K562 (cell line): ENCODE data around the gene IKBKG. TPM values are rescaled to one million over a fixed set of nuclear protein-coding genes. Genes with fewer than 3 reads are reported as not detected.

ENCODE experiments used
- AFF1 ChIP-seq, 2 experiments: fragments of 450-650 bp; IDR thresholded peaks; 2 replicates each; pipeline ENCODE4 v1.6.1; 2018; ENCODE audit warnings: mild to moderate bottlenecking in 2 of 2, low read depth in 1 of 2; ENCODE audit not compliant: partially characterized antibody in 2 of 2
- ATF6 ChIP-seq: sonication (generic); formaldehyde crosslinking; IDR thresholded peaks from 2 replicates; pipeline ENCODE4 v1.4.0; 2020; ENCODE audit warnings: mild to moderate bottlenecking, missing genetic modification reagents
- CCNT2 ChIP-seq: IDR thresholded peaks from 2 replicates; pipeline ENCODE4 v1.6.1; 2011; ENCODE audit warnings: borderline replicate concordance, low read depth, mild to moderate bottlenecking, moderate library complexity, mixed read lengths, low read length; ENCODE audit not compliant: insufficient read length; ENCODE audit errors: extremely low read depth
- CREB1 ChIP-seq, 2 experiments: sonication (generic) in 1 of 2; formaldehyde crosslinking in 1 of 2; IDR thresholded peaks; 2 replicates each; pipeline versions ENCODE4 v1.6.1 to v1.8.0; 2012 to 2022; ENCODE audit warnings: inconsistent platforms in 1 of 2, mild to moderate bottlenecking in 1 of 2, missing genetic modification reagents in 1 of 2, moderate library complexity in 1 of 2
- EGR1 ChIP-seq: fragments of 450-650 bp; conservative IDR thresholded peaks from 2 replicates; pipeline ENCODE4 v1.6.1; 2017; ENCODE audit warnings: mild to moderate bottlenecking
- HCFC1 ChIP-seq: IDR thresholded peaks from 2 replicates; pipeline ENCODE4 v1.6.1; 2012; ENCODE audit warnings: low read depth, low read length, improper control_type of control experiment
- KLF13 ChIP-seq: fragments of 450-650 bp; IDR thresholded peaks from 2 replicates; pipeline ENCODE4 v1.6.1; 2016; ENCODE audit warnings: missing genetic modification characterization, low read depth, mild to moderate bottlenecking, missing compliant biosample characterization, moderate library complexity, borderline replicate concordance
- MTF1 ChIP-seq: fragments of 250-450 bp; sonication (Bioruptor Pico); IDR thresholded peaks from 2 replicates; pipeline ENCODE4 v1.9.0; 2021; ENCODE audit warnings: moderate library complexity, mild to moderate bottlenecking, inconsistent platforms, borderline replicate concordance
- NCOA1 ChIP-seq: fragments of 450-650 bp; IDR thresholded peaks from 2 replicates; pipeline ENCODE4 v1.6.1; 2016; ENCODE audit warnings: low read depth
- NFATC3 ChIP-seq: fragments of 450-650 bp; IDR thresholded peaks from 2 replicates; pipeline ENCODE4 v1.6.1; 2017; ENCODE audit warnings: mild to moderate bottlenecking
- NR2C1 ChIP-seq, 2 experiments: fragments of 450-650 bp; IDR thresholded peaks; 2 replicates each; pipeline ENCODE4 v1.6.1; 2017; ENCODE audit warnings: mild to moderate bottlenecking in 2 of 2, antibody characterized with exemption in 1 of 2, inconsistent platforms in 1 of 2, missing compliant biosample characterization in 1 of 2, missing genetic modification characterization in 1 of 2
- POLR2AphosphoS2 ChIP-seq: IDR thresholded peaks from 2 replicates; pipeline ENCODE4 v1.6.1; 2012; ENCODE audit warnings: low read length, improper control_type of control experiment
- POLR2G ChIP-seq: fragments of 200-400 bp; formaldehyde crosslinking; IDR thresholded peaks from 2 replicates; pipeline ENCODE4 v1.6.1; 2017; ENCODE audit warnings: low read depth, mild to moderate bottlenecking, antibody characterized with exemption, low read length, moderate library complexity
- RBFOX2 ChIP-seq: fragments of 200-400 bp; formaldehyde crosslinking; IDR thresholded peaks from 2 replicates; pipeline ENCODE4 v1.6.1; 2017; ENCODE audit warnings: low read depth, mild to moderate bottlenecking, low read length, moderate library complexity
- SRF ChIP-seq, 2 experiments: fragments of 250-450, 450-650 bp in 1 of 2; sonication (Bioruptor Pico) in 1 of 2; sonication (generic) in 1 of 2; formaldehyde crosslinking; IDR thresholded peaks; 2 replicates each; pipeline versions ENCODE4 v1.5.0 to v1.5.1; 2020 to 2022; ENCODE audit warnings: mild to moderate bottlenecking in 1 of 2, missing genetic modification reagents in 1 of 2
- TAF1 ChIP-seq: IDR thresholded peaks from 2 replicates; pipeline ENCODE4 v1.6.1; 2011; ENCODE audit warnings: mild to moderate bottlenecking, low read length, moderate library complexity; ENCODE audit not compliant: insufficient read depth, control insufficient read depth, severe bottlenecking; ENCODE audit errors: extremely low read depth
- TOE1 ChIP-seq, 2 experiments: fragments of 450-650 bp in 1 of 2; sonication (generic) in 1 of 2; formaldehyde crosslinking in 1 of 2; IDR thresholded peaks; 2 replicates each; pipeline versions ENCODE4 v1.7.1 to v1.8.0; 2016 to 2022; ENCODE audit warnings: borderline replicate concordance in 2 of 2, mild to moderate bottlenecking in 2 of 2, antibody characterized with exemption in 1 of 2, inconsistent platforms in 1 of 2, low read depth in 1 of 2, missing genetic modification reagents in 1 of 2, moderate library complexity in 1 of 2
- ZNF263 ChIP-seq: sonication (generic); formaldehyde crosslinking; IDR thresholded peaks from 2 replicates; pipeline ENCODE4 v1.8.0; 2022; ENCODE audit warnings: mild to moderate bottlenecking, missing genetic modification reagents, borderline replicate concordance
- polyA plus RNA-seq, 8 experiments: library from polyadenylated mRNA; depleted of rRNA in 4 of 8; stranded (reverse) in 5 of 8; unstranded in 3 of 8; fragments of >200 nt; fragmentation: Nextera tagmentation in 2 of 8; fragmentation: Illumina TruSeq in 1 of 8; extraction: Ambion mirVana in 2 of 8; extraction: Trizol in 1 of 8; gene quantifications; 2 replicates each; pipeline versions ENCODE4 v1.2.1 to v1.2.3, GENCODE V29; 2011 to 2014; ENCODE audit warnings: inconsistent platforms in 1 of 8, missing spikeins in 1 of 8
- total RNA-seq, 7 experiments: library from RNA; depleted of rRNA in 6 of 7; stranded (reverse); fragments of >200 nt in 6 of 7; fragmentation: Illumina TruSeq in 2 of 7; extraction: Trizol in 2 of 7; gene quantifications; 2 replicates each; pipeline versions ENCODE4 v1.2.1 to v1.2.3, GENCODE V29; 2011 to 2021; ENCODE audit warnings: low replicate concordance in 1 of 7

Gene IKBKG
- total and polyA plus RNA-seq, 9 of the 15 experiments (the other 6 are each of a cell fraction or from before 2014, with no cell fraction given): 0.68 to 60.0 (median 21.9) TPM

GRCh38 chrX:154547245-154548027 lies at the start of gene IKBKG (continued):
- TF ChIP-seq TOE1 (IDR thresholded peaks at IDR 0.05; ENCODE audit: borderline replicate concordance) (0 out of 2 replicates have a peak, but pooled peaks have one; percentile 23), TOE1 (CRISPR knock-in tag; IDR thresholded peaks at IDR 0.05; ENCODE audit: borderline replicate concordance, low read depth) (no peak), EGR1 (peak; percentile 85), RBFOX2 (peak; percentile 87), POLR2G (peak; percentile 79), SRF (CRISPR knock-in tag; IDR thresholded peaks at IDR 0.05) (peak in 1 of 2 experiments; percentile 53; a peak in 1 of 4 replicates), MTF1 (CRISPR knock-in tag) (no peak), ZNF263 (CRISPR knock-in tag) (peak; percentile 56; the same call in 1 of the 2 replicates), HCFC1 (peak; percentile 69), NFATC3 (peak; percentile 100), AFF1 (IDR thresholded peaks at IDR 0.05; ENCODE audit: low read depth in 1 of 2, partially characterized antibody in 2 of 2) (peak in 1 of 2 experiments; percentile 33), POLR2AphosphoS2 (peak; percentile 22; the same call in 1 of the 2 replicates), NR2C1 (IDR thresholded peaks at IDR 0.05) (no peak), NR2C1 (tag; IDR thresholded peaks at IDR 0.05) (peak; percentile 98), KLF13 (tag) (peak; percentile 79; the same call in 1 of the 2 replicates), CCNT2 (peak; percentile 71), CREB1 (IDR thresholded peaks at IDR 0.05) (peak; percentile 75), CREB1 (CRISPR knock-in tag; IDR thresholded peaks at IDR 0.05) (peak; percentile 52; the same call in 1 of the 2 replicates), NCOA1 (0 out of 2 replicates have a peak, but pooled peaks have one; percentile 62), ATF6 (CRISPR knock-in tag) (0 out of 2 replicates have a peak, but pooled peaks have one; percentile 72), TAF1 (peak; percentile 60)
